A549 (cell line): ENCODE measurements around the gene MRAS. TPM values are rescaled to one million over a fixed set of nuclear protein-coding genes. Genes with fewer than 3 reads are reported as not detected.

Source experiments
- ATAC-seq, 2 experiments: fragments of 200-7000 bp in 1 of 2; fragments of >200 bp in 1 of 2; cut with Nextera tagmentation in 1 of 2; cut with Tn5 transposase in 1 of 2; 3 replicates each; pipeline versions ENCODE4 v1.8.0 to v1.9.1; 2018 to 2020; ENCODE audit warnings: mild to moderate bottlenecking in 1 of 2, moderate library complexity in 1 of 2
- CTCF ChIA-PET: fragments of 300-600 bp; sonication (Branson Sonifier 250); formaldehyde crosslinking; extraction: SDS; loops from one replicate; lab custom pipeline; 2021; ENCODE audit warnings: antibody characterized with exemption, inconsistent platforms; lab: Yijun Ruan, JAX
- POLR2A ChIA-PET: fragments of 350-600 bp; formaldehyde crosslinking; extraction: SDS; loops from one replicate; lab custom pipeline; 2021; ENCODE audit warnings: antibody characterized with exemption, inconsistent platforms; lab: Yijun Ruan, JAX
- DNase-seq, 2 experiments: peaks; one replicate each; pipeline versions ENCODE4 v3.0.0 to v3.0.0-alpha.2; 2011 to 2016; ENCODE audit warnings: low read depth in 1 of 2, low spot score in 1 of 2
- FAIRE-seq: peaks from 2 replicates; lab custom pipeline; 2011; peaks lifted over from hg19 to GRCh38; lab: Jason Lieb, UNC
- H3K27ac ChIP-seq, 2 experiments: fragments of >200 bp; sonication (Bioruptor Twin); formaldehyde crosslinking; 3 replicates each; pipeline ENCODE4 v1.5.1; 2016 to 2017
- H3K4me1 ChIP-seq: fragments of >200 bp; sonication (Bioruptor Twin); formaldehyde crosslinking; 3 replicates; pipeline ENCODE4 v1.6.1; 2016
- H3K4me2 ChIP-seq: fragments of >200 bp; sonication (Bioruptor Twin); formaldehyde crosslinking; 3 replicates; pipeline ENCODE4 v1.6.1; 2016
- H3K4me3 ChIP-seq: fragments of >200 bp; sonication (Bioruptor Twin); formaldehyde crosslinking; 3 replicates; pipeline ENCODE4 v1.5.1; 2016
- H3K9me3 ChIP-seq: fragments of >200 bp; sonication (Bioruptor Twin); formaldehyde crosslinking; 3 replicates; pipeline ENCODE4 v1.6.1; 2016
- CEBPB ChIP-seq, 2 experiments: fragments of >200 bp in 1 of 2; sonication (Bioruptor Twin) in 1 of 2; formaldehyde crosslinking in 1 of 2; IDR thresholded peaks; 2 replicates each; pipeline ENCODE4 v1.6.1; 2012 to 2016
- EHMT2 ChIP-seq: fragments of 200-600 bp; sonication (generic); IDR thresholded peaks from 2 replicates; pipeline ENCODE4 v1.6.1; 2016; ENCODE audit warnings: antibody characterized with exemption, low read depth, mild to moderate bottlenecking, moderate library complexity
- FOSB ChIP-seq: fragments of 250-450 bp; sonication (Bioruptor Pico); IDR thresholded peaks from 2 replicates; pipeline ENCODE4 v1.5.0; 2020; ENCODE audit warnings: mild to moderate bottlenecking, moderate library complexity
- FOSL2 ChIP-seq, 2 experiments: fragments of 450-650 bp in 1 of 2; fragments of >200 bp in 1 of 2; sonication (Bioruptor Twin) in 1 of 2; formaldehyde crosslinking; IDR thresholded peaks; 2 replicates each; pipeline versions ENCODE4 v1.5.0 to v1.6.1; 2016 to 2020; ENCODE audit warnings: mild to moderate bottlenecking in 1 of 2, moderate library complexity in 1 of 2
- GATA3 ChIP-seq: IDR thresholded peaks from 2 replicates; pipeline ENCODE4 v1.6.1; 2012; ENCODE audit warnings: borderline replicate concordance
- HEYL ChIP-seq: fragments of 250-450 bp; sonication (Bioruptor Pico); IDR thresholded peaks from 2 replicates; pipeline ENCODE4 v1.8.0; 2021; ENCODE audit warnings: mild to moderate bottlenecking, moderate library complexity
- HOXA7 ChIP-seq: fragments of 250-450 bp; sonication (Bioruptor Pico); IDR thresholded peaks from 2 replicates; pipeline ENCODE4 v1.5.0; 2020; ENCODE audit warnings: mild to moderate bottlenecking, moderate library complexity
- HOXB13 ChIP-seq: fragments of 250-450 bp; sonication (Bioruptor Pico); IDR thresholded peaks from 2 replicates; pipeline ENCODE4 v1.5.0; 2020; ENCODE audit warnings: low read depth, mild to moderate bottlenecking, moderate library complexity
- JUN ChIP-seq, 2 experiments: fragments of >200 bp; sonication (Bioruptor Twin); formaldehyde crosslinking; IDR thresholded peaks; 2 replicates in 1 of 2; 3 replicates in 1 of 2; pipeline ENCODE4 v1.6.1; 2016 to 2017
- MYC ChIP-seq: IDR thresholded peaks from 2 replicates; pipeline ENCODE4 v1.6.1; 2012; ENCODE audit warnings: mild to moderate bottlenecking, inconsistent platforms, low read length, improper control_type of control experiment, borderline replicate concordance
- NR3C1 ChIP-seq: fragments of >200 bp; sonication (Bioruptor Twin); formaldehyde crosslinking; IDR thresholded peaks from 3 replicates; pipeline ENCODE4 v1.6.1; 2017
- POLR2AphosphoS2 ChIP-seq: conservative IDR thresholded peaks from 2 replicates; pipeline ENCODE4 v1.6.1; 2012; ENCODE audit warnings: low read length, improper control_type of control experiment, inconsistent platforms
- RAD21 ChIP-seq, 2 experiments: fragments of >200 bp in 1 of 2; sonication (Bioruptor Twin) in 1 of 2; formaldehyde crosslinking in 1 of 2; IDR thresholded peaks in 1 of 2; conservative IDR thresholded peaks in 1 of 2; 2 replicates in 1 of 2; 3 replicates in 1 of 2; pipeline ENCODE4 v1.6.1; 2012 to 2018; ENCODE audit warnings: inconsistent platforms in 1 of 2
- RCOR1 ChIP-seq: fragments of 150-350 bp; IDR thresholded peaks from 2 replicates; pipeline ENCODE4 v1.6.1; 2014; ENCODE audit warnings: antibody characterized with exemption, low read length, low read depth
- RFX5 ChIP-seq: fragments of 450-650 bp; IDR thresholded peaks from 2 replicates; pipeline ENCODE4 v1.7.1; 2014; ENCODE audit warnings: antibody characterized with exemption, mild to moderate bottlenecking, moderate library complexity
- RNF2 ChIP-seq: fragments of 200-600 bp; sonication (generic); IDR thresholded peaks from 2 replicates; pipeline ENCODE4 v1.6.1; 2016; ENCODE audit warnings: low read depth, mild to moderate bottlenecking, antibody characterized with exemption, moderate library complexity, borderline replicate concordance
- TP53 ChIP-seq: fragments of 250-450 bp; sonication (Bioruptor Pico); IDR thresholded peaks from 2 replicates; pipeline ENCODE4 v1.5.0; 2021; ENCODE audit warnings: mild to moderate bottlenecking, moderate library complexity
- ZFP36 ChIP-seq: fragments of 450-650 bp; IDR thresholded peaks from 2 replicates; pipeline ENCODE4 v1.6.1; 2014; ENCODE audit warnings: borderline replicate concordance; ENCODE audit not compliant: partially characterized antibody
- ZNF302 ChIP-seq: fragments of 250-450 bp; sonication (Bioruptor Pico); IDR thresholded peaks from 2 replicates; pipeline ENCODE4 v1.9.0; 2021; ENCODE audit warnings: inconsistent platforms, mild to moderate bottlenecking, moderate library complexity
- ZSCAN20 ChIP-seq: fragments of 250-450 bp; sonication (Bioruptor Pico); IDR thresholded peaks from 2 replicates; pipeline ENCODE4 v1.8.0; 2022; ENCODE audit warnings: mild to moderate bottlenecking, moderate library complexity
- WGBS: methylation state at CpG from one replicate; pipeline ENCODE4 v1.1.6; 2017; ENCODE audit errors: missing lambda C conversion rate; 5-methylcytosine and 5-hydroxymethylcytosine counted together
- polyA plus RNA-seq, 4 experiments: library from polyadenylated mRNA; depleted of rRNA in 3 of 4; stranded (reverse); fragments of >200 nt; fragmentation: RNase III in 1 of 4; extraction: RNeasy Plus Mini Kit Qiagen cat#74134 plus additional on column Dnase treatment in 1 of 4; gene quantifications; 2 replicates in 3 of 4; 3 replicates in 1 of 4; pipeline ENCODE4 v1.2.3, GENCODE V29; 2011 to 2017
- TF ChIP-seq, protein P1 (sequence below): fragments of >200 bp; sonication (Bioruptor Twin); formaldehyde crosslinking; IDR thresholded peaks from 3 replicates; pipeline ENCODE4 v1.5.1; 2016
- TF ChIP-seq, protein P2 (sequence below): fragments of 250-450 bp; sonication (Bioruptor Pico); IDR thresholded peaks from 2 replicates; pipeline ENCODE4 v1.5.0; 2021; ENCODE audit warnings: mild to moderate bottlenecking, moderate library complexity, borderline replicate concordance
- TF ChIP-seq, protein P3 (sequence below): IDR thresholded peaks from 2 replicates; pipeline ENCODE4 v1.6.1; 2012
- TF ChIP-seq, protein P4 (sequence below): fragments of 450-650 bp; IDR thresholded peaks from 2 replicates; pipeline ENCODE4 v1.6.1; 2014; ENCODE audit warnings: antibody characterized with exemption
- TF ChIP-seq, protein P5 (sequence below): IDR thresholded peaks from 2 replicates; pipeline ENCODE4 v1.6.1; 2012
- TF ChIP-seq, protein P6 (sequence below): fragments of 150-350 bp; IDR thresholded peaks from 2 replicates; pipeline ENCODE4 v1.6.1; 2014; ENCODE audit warnings: low read depth, mild to moderate bottlenecking, low read length

The MRAS gene
- polyA plus RNA-seq, 2 of the 4 experiments (the other 2 are of a cell fraction): 11.2 to 15.0 TPM

DNA sequence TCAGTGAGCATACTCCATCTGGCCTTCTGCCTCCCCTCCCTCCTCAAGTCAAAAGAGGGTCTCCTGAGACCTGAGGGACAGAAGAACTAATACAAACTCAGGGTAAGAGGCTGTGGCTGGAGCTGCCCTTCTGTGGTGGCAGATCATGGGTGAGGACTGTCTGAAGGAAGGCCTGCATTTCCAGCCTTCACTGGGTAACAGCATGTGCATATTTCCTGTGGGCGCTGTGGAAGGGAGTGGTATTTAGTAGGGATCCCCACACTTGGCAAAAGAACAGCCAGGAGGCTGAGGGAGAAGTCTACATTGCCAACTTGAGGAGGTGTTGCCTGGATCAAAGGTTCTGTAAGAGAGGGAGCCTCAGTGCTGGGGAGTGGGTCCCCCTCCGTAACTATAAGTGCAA, 75.9 kb downstream of the MRAS start:
- no peaks in the 10 kb centered on the region for H3K4me1 ChIP-seq
- no peaks in the 10 kb centered on the region for H3K9me3 ChIP-seq
- no peak overlapping the region for H3K4me2 ChIP-seq
- POLR2A ChIA-PET: no interaction called here
- CTCF ChIA-PET: no interaction called here
- FAIRE-seq (no peak), ATAC-seq (no peak), DNase-seq (no peak)
- 94% methylated on average over 2 of the region's 2 CpGs for WGBS
- no peak overlapping the region for H3K4me3 ChIP-seq
- no peak overlapping the region for H3K27ac ChIP-seq
- no peak for TF ChIP-seq ZSCAN20 (CRISPR knock-in tag)
- TF ChIP-seq TP53 (CRISPR knock-in tag): no peak
- no peak for TF ChIP-seq HOXA7 (CRISPR knock-in tag)
- no peak for TF ChIP-seq FOSL2 (IDR thresholded peaks at IDR 0.05)
- TF ChIP-seq FOSL2 (CRISPR knock-in tag; IDR thresholded peaks at IDR 0.05): no peak
- no peak for TF ChIP-seq RFX5
- TF ChIP-seq, protein P1, sequence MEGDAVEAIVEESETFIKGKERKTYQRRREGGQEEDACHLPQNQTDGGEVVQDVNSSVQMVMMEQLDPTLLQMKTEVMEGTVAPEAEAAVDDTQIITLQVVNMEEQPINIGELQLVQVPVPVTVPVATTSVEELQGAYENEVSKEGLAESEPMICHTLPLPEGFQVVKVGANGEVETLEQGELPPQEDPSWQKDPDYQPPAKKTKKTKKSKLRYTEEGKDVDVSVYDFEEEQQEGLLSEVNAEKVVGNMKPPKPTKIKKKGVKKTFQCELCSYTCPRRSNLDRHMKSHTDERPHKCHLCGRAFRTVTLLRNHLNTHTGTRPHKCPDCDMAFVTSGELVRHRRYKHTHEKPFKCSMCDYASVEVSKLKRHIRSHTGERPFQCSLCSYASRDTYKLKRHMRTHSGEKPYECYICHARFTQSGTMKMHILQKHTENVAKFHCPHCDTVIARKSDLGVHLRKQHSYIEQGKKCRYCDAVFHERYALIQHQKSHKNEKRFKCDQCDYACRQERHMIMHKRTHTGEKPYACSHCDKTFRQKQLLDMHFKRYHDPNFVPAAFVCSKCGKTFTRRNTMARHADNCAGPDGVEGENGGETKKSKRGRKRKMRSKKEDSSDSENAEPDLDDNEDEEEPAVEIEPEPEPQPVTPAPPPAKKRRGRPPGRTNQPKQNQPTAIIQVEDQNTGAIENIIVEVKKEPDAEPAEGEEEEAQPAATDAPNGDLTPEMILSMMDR: no peak
- TF ChIP-seq, protein P2, sequence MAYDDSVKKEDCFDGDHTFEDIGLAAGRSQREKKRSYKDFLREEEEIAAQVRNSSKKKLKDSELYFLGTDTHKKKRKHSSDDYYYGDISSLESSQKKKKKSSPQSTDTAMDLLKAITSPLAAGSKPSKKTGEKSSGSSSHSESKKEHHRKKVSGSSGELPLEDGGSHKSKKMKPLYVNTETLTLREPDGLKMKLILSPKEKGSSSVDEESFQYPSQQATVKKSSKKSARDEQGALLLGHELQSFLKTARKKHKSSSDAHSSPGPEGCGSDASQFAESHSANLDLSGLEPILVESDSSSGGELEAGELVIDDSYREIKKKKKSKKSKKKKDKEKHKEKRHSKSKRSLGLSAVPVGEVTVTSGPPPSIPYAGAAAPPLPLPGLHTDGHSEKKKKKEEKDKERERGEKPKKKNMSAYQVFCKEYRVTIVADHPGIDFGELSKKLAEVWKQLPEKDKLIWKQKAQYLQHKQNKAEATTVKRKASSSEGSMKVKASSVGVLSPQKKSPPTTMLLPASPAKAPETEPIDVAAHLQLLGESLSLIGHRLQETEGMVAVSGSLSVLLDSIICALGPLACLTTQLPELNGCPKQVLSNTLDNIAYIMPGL (CRISPR knock-in tag): no peak
- TF ChIP-seq ZFP36: no peak
- no peak for TF ChIP-seq JUN (IDR thresholded peaks at IDR 0.05)
- TF ChIP-seq EHMT2: no peak
- no peak for TF ChIP-seq POLR2AphosphoS2
- TF ChIP-seq RCOR1: no peak
- no peak for TF ChIP-seq CEBPB (IDR thresholded peaks at IDR 0.05)
- no peak for TF ChIP-seq MYC
- TF ChIP-seq, protein P3, sequence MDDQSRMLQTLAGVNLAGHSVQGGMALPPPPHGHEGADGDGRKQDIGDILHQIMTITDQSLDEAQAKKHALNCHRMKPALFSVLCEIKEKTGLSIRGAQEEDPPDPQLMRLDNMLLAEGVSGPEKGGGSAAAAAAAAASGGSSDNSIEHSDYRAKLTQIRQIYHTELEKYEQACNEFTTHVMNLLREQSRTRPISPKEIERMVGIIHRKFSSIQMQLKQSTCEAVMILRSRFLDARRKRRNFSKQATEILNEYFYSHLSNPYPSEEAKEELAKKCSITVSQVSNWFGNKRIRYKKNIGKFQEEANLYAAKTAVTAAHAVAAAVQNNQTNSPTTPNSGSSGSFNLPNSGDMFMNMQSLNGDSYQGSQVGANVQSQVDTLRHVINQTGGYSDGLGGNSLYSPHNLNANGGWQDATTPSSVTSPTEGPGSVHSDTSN: no peak
- TF ChIP-seq FOSB: no peak
- no peak for TF ChIP-seq ZNF302
- TF ChIP-seq, protein P4, sequence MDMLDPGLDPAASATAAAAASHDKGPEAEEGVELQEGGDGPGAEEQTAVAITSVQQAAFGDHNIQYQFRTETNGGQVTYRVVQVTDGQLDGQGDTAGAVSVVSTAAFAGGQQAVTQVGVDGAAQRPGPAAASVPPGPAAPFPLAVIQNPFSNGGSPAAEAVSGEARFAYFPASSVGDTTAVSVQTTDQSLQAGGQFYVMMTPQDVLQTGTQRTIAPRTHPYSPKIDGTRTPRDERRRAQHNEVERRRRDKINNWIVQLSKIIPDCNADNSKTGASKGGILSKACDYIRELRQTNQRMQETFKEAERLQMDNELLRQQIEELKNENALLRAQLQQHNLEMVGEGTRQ: no peak
- no peak for TF ChIP-seq GATA3

DNA sequence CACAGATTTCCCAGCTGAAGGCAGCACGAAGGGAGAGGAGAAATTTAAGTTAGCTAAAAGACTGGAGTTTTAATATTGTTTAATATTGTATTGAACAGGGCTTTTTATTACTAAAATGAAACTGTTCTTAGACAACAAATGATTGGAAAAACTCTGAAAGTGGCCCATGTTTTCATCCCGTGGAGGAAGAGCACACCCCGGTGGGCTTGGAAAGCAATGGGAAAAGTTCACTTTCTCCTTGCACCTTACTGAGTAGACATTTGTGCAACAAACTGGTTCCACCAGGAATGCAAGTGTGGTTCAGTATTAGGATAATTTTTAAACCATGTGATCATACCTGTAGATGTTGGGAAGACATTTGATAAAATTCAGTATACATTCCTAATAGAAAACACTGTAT, 77.8 kb downstream of the MRAS start:
- ATAC-seq: peak in 1 of 2 experiments; percentile 47; a peak in 1 of 6 replicates
- Histone ChIP-seq H3K4me1 (no peaks in the 10 kb centered on the region), H3K4me3 (no peak overlapping the region), H3K9me3 (no peaks in the 10 kb centered on the region), H3K4me2 (no peak overlapping the region), H3K27ac (no peak overlapping the region)
- no peak for FAIRE-seq
- DNase-seq: no peak
- WGBS: 37% methylated on average over 3 of the region's 3 CpGs
- CTCF ChIA-PET: interaction anchor here (1.0 to 1.6 kb wide), 4 partner anchors 8 to 92 kb away, joined by 3 to 6 read pairs (median 4); partner anchors contain the start of gene ESYT3
- POLR2A ChIA-PET: no interaction called here
- TF ChIP-seq, protein P5, sequence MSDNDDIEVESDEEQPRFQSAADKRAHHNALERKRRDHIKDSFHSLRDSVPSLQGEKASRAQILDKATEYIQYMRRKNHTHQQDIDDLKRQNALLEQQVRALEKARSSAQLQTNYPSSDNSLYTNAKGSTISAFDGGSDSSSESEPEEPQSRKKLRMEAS: no peak
- no peak for TF ChIP-seq NR3C1
- no peak for TF ChIP-seq FOSL2 (IDR thresholded peaks at IDR 0.05)
- no peak for TF ChIP-seq FOSL2 (CRISPR knock-in tag; IDR thresholded peaks at IDR 0.05)
- no peak for TF ChIP-seq ZFP36
- TF ChIP-seq, protein P1: 0 out of 3 replicates have a peak, but pooled peaks have one; percentile 14
- TF ChIP-seq HOXB13 (CRISPR knock-in tag): no peak
- no peak for TF ChIP-seq RCOR1
- TF ChIP-seq, protein P6, sequence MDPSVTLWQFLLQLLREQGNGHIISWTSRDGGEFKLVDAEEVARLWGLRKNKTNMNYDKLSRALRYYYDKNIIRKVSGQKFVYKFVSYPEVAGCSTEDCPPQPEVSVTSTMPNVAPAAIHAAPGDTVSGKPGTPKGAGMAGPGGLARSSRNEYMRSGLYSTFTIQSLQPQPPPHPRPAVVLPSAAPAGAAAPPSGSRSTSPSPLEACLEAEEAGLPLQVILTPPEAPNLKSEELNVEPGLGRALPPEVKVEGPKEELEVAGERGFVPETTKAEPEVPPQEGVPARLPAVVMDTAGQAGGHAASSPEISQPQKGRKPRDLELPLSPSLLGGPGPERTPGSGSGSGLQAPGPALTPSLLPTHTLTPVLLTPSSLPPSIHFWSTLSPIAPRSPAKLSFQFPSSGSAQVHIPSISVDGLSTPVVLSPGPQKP: no peak
- no peak for TF ChIP-seq RNF2
- no peak for TF ChIP-seq HEYL (CRISPR knock-in tag)
- no peak for TF ChIP-seq HOXA7 (CRISPR knock-in tag)
- no peak for TF ChIP-seq TP53 (CRISPR knock-in tag)
- peak; percentile 23 to 46; a peak in 3 of 5 replicates for TF ChIP-seq RAD21 (conservative IDR thresholded peaks at IDR 0.05 in 1 of 2, IDR thresholded peaks at IDR 0.05 in 1 of 2)
